Measurements from ENCODE around the gene STARD10.
A peak's percentile ranks its signal among the peaks of the same experiment; 100 is the strongest.

STARD10 gene

DNA sequence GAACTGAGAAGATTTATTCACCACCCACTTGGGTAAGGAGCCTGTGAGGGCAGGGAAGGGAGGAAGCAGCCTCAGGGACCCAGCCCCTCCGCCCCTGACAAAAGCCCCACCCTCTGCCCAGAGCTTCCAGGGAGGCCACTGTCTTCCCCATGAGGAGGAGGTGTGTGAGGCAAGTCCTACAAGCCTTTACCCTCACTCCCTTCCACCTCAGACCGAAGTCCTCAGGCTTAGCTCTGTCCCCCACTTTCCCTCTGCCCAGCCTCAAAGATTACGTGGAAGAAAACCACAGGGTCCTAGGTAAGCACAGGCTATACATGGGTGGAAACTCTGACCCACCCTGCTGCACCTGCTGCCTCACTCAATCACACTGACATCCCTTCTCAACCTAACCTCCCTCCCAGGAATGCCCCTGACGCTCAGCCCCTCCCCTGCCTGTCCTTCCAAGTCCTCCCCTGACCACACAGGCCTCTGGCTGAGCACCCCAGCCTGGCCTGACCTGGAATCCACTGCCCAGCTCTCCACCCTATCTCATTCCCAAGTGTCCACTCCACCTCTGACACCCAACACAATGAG lies 38.0 kb downstream of the STARD10 start:
- DNase-seq (ENCODE audit: low read depth): no peak
- TF ChIP-seq, protein P1, sequence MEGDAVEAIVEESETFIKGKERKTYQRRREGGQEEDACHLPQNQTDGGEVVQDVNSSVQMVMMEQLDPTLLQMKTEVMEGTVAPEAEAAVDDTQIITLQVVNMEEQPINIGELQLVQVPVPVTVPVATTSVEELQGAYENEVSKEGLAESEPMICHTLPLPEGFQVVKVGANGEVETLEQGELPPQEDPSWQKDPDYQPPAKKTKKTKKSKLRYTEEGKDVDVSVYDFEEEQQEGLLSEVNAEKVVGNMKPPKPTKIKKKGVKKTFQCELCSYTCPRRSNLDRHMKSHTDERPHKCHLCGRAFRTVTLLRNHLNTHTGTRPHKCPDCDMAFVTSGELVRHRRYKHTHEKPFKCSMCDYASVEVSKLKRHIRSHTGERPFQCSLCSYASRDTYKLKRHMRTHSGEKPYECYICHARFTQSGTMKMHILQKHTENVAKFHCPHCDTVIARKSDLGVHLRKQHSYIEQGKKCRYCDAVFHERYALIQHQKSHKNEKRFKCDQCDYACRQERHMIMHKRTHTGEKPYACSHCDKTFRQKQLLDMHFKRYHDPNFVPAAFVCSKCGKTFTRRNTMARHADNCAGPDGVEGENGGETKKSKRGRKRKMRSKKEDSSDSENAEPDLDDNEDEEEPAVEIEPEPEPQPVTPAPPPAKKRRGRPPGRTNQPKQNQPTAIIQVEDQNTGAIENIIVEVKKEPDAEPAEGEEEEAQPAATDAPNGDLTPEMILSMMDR (IDR thresholded peaks at IDR 0.05; ENCODE audit: control insufficient read depth, insufficient read depth, low read depth, low read length, missing control alignments): no peak
- H3K4me3 ChIP-seq (ENCODE audit: control insufficient read depth, low read depth, low read length): no peak overlapping the region

DNA sequence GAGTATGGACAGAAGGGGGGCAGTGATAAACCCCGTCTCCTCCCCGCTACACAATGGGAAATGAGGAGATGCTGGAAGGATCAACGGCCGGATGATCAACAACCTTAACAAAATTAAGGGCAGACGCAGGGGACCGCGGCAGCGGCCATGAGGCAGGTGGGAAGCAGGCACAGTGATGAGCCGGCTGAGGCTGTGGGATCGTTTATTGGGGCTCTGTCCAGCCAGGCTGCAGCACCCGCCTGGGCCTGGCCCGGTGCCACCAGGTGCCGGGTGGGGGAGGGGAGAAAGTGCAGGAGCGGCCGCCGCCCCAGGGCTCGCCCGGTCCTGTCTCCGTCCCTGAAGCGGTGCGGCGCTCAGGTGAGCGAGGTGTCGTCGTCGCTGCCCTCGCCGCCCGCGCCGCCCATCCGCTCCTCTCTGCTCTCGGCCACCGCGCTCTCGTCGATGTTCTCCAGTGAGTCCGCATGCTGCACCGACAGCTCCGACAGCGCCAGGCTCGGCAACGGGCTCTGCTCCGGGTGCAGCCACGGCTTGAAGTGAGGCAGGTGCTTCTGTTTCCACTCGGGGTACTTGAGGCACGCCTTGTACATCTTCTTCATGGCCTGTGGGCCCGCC lies 39.2 kb downstream of the STARD10 start:
- TF ChIP-seq, protein P1 (IDR thresholded peaks at IDR 0.05; ENCODE audit: control insufficient read depth, insufficient read depth, low read depth, low read length, missing control alignments): no peak
- H3K4me3 ChIP-seq (ENCODE audit: control insufficient read depth, low read depth, low read length): no peak overlapping the region
- no peak for DNase-seq (ENCODE audit: low read depth)

DNA sequence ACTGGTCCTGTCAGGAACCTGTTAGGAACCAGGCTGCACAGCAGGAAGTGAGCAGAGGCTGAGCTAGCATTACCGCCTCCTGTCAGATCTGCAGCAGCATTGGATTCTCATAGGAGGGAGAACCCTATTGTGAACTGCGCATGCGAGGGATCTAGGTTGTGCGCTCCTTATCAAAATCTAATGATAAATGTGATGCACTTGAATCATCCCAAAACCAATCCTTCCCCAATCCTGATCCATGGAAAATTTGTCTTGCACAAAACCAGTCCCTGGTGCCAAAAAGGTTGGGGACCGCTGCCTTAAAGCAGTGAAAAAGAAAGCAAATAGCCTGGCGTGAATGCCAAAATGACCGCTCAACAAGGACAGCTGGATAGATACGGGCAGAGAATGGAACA lies 39.7 kb downstream of the STARD10 start:
- no peak overlapping the region for H3K4me3 ChIP-seq (ENCODE audit: control insufficient read depth, low read depth, low read length)
- TF ChIP-seq, protein P1 (IDR thresholded peaks at IDR 0.05; ENCODE audit: control insufficient read depth, insufficient read depth, low read depth, low read length, missing control alignments): no peak
- no peak for DNase-seq (ENCODE audit: low read depth)

DNA sequence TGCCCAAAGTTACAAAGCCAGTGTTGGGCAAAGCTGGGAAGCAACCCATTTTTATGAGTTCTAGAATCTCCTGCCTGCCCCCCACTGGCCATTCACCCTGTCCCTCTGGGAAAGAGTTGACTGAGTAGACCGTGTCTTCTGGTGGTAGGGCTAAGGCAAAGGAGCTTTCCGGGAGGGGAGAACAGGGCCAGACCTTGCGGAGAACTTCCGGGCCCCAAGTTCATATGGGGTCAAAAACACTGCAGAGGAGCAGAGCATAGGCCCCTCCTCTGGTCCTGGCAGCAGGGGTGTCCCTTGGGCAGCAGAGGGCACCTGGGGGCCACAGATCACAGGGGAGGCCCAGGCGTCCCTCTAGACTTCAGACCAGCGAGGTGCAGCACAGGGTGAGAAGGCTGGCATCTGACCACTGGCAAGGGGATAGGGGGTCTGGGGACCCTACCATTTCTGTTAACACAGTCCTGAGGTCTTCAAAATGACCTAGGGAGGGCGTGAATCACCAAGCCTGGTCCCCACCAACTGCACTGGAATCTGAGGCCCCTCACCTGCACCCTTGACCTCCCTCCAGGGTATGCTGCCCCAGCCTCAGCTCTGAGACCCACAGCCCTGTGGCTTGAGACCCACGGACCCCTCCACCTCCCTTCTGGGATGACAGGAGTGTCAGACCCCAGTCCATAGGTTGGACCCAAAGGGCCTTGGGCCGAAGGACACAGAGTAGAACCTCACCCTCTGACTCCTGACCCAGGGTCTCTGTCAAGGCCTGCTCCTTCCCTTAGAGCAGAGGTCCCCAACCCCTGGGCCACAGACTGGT lies 40.3 kb downstream of the STARD10 start:
- TF ChIP-seq, protein P1 (IDR thresholded peaks at IDR 0.05; ENCODE audit: control insufficient read depth, insufficient read depth, low read depth, low read length, missing control alignments): no peak
- no peak overlapping the region for H3K4me3 ChIP-seq (ENCODE audit: control insufficient read depth, low read depth, low read length)
- no peak for DNase-seq (ENCODE audit: low read depth)

DNA sequence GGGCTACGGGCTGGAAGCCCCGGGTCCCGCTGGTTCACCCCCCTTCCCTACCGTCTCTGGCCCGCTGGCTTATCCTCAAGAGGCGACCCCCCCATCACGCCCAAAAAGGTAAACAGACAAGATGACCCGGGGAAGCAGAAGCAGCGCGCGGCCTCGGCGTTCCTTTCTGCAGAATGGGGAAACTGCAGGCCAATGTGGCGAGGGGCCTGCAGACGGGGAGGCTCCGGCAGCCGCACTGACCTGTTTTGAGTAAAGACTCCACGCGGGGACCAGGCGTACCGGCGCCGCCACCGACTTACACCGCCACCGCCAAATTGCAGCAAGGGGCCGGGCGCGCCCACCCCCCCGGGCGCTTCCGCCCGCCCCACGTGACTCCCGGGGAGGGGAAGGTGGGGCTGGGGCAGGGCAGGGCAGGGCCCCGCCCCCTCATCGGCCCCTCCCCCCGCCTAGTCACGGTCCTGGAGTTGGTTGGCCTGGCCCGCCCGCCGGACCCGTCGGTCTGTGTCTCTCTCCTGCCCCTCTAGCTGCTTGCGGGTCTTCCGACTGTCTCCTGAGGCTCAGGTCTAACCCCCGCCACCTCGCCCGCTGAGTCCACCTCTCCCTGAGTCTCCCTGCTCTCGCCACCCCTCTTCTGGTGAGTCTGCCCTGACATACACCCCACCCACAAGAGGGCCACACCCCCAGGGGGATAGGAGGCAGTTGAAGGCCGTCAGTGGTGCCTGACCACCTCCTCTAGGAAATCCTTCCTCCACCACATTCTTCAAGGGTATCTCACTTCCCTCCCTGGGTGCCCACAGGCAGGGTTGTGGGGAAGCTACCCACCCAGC lies 41.5 kb downstream of the STARD10 start, which contains the start of gene ARAP1:
TSS of gene ARAP1 (minus strand) at position 321 of the 827 bp plus-strand sequence. CDS start 25,280 bp downstream, outside the sequence.
- peak within 1 kb of the TSS; percentile 79 for H3K4me3 ChIP-seq (ENCODE audit: control insufficient read depth, low read depth, low read length)
- DNase-seq (ENCODE audit: low read depth): no peak
- TF ChIP-seq, protein P1 (IDR thresholded peaks at IDR 0.05; ENCODE audit: control insufficient read depth, insufficient read depth, low read depth, low read length, missing control alignments): no peak
